Right atrium auricular region (tissue), 2 donors: Measurements from ENCODE around the gene HECA. TPM values are rescaled to one million over a fixed set of nuclear protein-coding genes. Genes with fewer than 3 reads are reported as not detected.

Experiments
- DNase-seq: peaks from one replicate; pipeline ENCODE4 v3.0.0-alpha.2; 2019; ENCODE audit warnings: low spot score
- H3K27ac ChIP-seq, 2 donors: fragments of 200-600 bp; sonication (generic); 1 replicate in 1 of 2; 2 replicates in 1 of 2; pipeline ENCODE4 v1.5.1; 2016 to 2019
- H3K27me3 ChIP-seq, 2 donors: fragments of 200-600 bp; sonication (generic); one replicate each; pipeline versions ENCODE4 v1.5.1 to v1.6.0; 2017 to 2019
- H3K36me3 ChIP-seq: fragments of 200-600 bp; sonication (generic); one replicate; pipeline ENCODE4 v1.5.1; 2016
- H3K4me1 ChIP-seq, 2 donors: fragments of 200-600 bp; sonication (generic); one replicate each; pipeline versions ENCODE4 v1.5.1 to v1.6.0; 2017 to 2019
- H3K4me3 ChIP-seq, 2 donors: fragments of 200-600 bp; sonication (generic); 1 replicate in 1 of 2; 2 replicates in 1 of 2; pipeline ENCODE4 v1.5.1; 2017 to 2019; ENCODE audit warnings: mild to moderate bottlenecking in 1 of 2, moderate library complexity in 1 of 2
- H3K9me3 ChIP-seq, 2 donors: fragments of 200-600 bp; sonication (generic); one replicate each; pipeline ENCODE4 v1.5.1; 2019
- total RNA-seq, 2 donors: library from RNA; depleted of rRNA; stranded (reverse); fragments of >200 nt; gene quantifications; one replicate each; pipeline ENCODE4 v1.1.0, GENCODE V29; 2016
- TF ChIP-seq, protein P1 (sequence below), 2 donors: fragments of 200-600 bp; sonication (generic); IDR thresholded peaks; one replicate each; pipeline ENCODE4 v1.5.1; 2019; ENCODE audit warnings: antibody characterized with exemption in 2 of 2

Gene HECA
- total RNA-seq, 2 donors from 2014 or later, result 43.4 to 51.1 TPM

DNA sequence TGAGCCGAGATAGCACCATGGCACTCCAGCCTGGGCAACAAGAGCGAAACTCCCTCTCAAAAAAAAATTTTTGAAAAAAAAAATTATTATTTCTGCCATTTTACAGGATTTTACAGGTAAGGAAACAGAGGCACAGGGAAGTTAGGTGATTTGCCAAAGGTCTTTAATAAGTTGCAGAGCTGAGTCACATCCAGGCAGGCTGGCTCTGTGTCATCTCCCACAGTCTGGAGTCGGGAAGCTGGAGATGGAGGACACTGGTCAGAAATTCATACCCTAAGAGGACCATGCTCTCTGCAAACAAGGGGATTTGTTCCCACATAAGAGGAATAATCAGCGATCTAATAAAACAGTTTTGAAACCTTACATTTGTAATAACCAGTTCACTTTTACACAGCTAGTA, 24.1 kb downstream of the HECA start:
- Histone ChIP-seq H3K27ac (no peak overlapping the region), H3K27me3 (no peaks in the 10 kb centered on the region), H3K4me3 (no peak overlapping the region), H3K36me3 (no peaks in the 10 kb centered on the region), H3K9me3 (no peaks in the 10 kb centered on the region), H3K4me1 (peaks cover 0 to 46% of the 10 kb centered on the region in 2 donors)
- TF ChIP-seq, protein P1, sequence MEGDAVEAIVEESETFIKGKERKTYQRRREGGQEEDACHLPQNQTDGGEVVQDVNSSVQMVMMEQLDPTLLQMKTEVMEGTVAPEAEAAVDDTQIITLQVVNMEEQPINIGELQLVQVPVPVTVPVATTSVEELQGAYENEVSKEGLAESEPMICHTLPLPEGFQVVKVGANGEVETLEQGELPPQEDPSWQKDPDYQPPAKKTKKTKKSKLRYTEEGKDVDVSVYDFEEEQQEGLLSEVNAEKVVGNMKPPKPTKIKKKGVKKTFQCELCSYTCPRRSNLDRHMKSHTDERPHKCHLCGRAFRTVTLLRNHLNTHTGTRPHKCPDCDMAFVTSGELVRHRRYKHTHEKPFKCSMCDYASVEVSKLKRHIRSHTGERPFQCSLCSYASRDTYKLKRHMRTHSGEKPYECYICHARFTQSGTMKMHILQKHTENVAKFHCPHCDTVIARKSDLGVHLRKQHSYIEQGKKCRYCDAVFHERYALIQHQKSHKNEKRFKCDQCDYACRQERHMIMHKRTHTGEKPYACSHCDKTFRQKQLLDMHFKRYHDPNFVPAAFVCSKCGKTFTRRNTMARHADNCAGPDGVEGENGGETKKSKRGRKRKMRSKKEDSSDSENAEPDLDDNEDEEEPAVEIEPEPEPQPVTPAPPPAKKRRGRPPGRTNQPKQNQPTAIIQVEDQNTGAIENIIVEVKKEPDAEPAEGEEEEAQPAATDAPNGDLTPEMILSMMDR (IDR thresholded peaks at IDR 0.05), result no peak
- no peak for DNase-seq

DNA sequence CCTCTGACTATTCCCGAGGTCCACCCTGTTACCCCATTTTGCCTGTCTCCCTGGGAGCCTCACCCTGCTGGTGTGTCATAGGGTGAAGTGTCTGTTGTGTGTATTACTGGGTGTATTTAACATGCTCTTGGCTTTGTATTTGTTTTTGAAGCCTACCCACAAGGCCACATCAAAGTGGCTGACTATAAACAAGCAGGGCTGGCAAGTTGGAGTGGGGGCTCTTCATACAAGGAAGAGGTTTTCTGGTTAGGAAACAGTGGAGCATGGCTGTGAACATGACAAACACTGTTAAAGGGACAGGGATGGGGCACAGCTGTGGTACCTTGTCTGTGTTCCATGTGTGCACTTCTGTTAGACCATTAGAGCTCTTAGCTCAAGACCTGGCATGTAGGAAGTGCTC, 26.3 kb downstream of the HECA start:
- TF ChIP-seq, protein P1 (IDR thresholded peaks at IDR 0.05), result no peak

DNA sequence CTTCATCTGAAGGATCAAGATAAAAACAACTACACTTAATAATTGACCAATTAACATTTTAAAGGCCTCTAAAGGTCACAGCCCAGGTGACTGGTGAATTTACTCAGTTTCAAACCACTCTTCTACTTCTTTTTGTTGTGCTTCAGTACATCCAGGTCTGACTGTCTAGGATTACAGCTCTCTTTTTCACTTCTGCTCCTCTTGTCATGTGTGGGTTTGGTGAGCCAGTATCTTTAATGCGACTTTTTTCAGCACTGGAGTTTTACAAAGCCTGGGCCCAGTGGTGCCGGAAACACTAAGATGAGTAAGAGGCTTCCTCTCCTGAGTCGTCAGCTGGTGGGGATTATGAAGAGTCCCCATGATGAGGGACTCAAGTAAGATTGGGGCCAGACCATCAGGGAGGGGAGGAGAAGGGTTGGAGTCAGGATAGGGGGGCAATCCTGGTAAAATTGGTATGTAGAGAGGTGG, 27.0 kb downstream of the HECA start:
- Histone ChIP-seq H3K9me3 (no peaks in the 10 kb centered on the region), H3K27me3 (no peaks in the 10 kb centered on the region), H3K4me1 (peaks cover 0 to 36% of the 10 kb centered on the region in 2 donors), H3K27ac (no peak overlapping the region), H3K4me3 (no peak overlapping the region), H3K36me3 (peaks cover 8% of the 10 kb centered on the region)
- TF ChIP-seq, protein P1 (IDR thresholded peaks at IDR 0.05), result no peak
- DNase-seq, result no peak

More for the DNA sequence above, 26.3 kb downstream of the HECA start:
- DNase-seq, result no peak
- Histone ChIP-seq H3K4me3 (no peak overlapping the region), H3K27ac (no peak overlapping the region), H3K4me1 (peaks cover 0 to 43% of the 10 kb centered on the region in 2 donors), H3K27me3 (no peaks in the 10 kb centered on the region), H3K36me3 (peaks cover 1% of the 10 kb centered on the region), H3K9me3 (no peaks in the 10 kb centered on the region)

DNA sequence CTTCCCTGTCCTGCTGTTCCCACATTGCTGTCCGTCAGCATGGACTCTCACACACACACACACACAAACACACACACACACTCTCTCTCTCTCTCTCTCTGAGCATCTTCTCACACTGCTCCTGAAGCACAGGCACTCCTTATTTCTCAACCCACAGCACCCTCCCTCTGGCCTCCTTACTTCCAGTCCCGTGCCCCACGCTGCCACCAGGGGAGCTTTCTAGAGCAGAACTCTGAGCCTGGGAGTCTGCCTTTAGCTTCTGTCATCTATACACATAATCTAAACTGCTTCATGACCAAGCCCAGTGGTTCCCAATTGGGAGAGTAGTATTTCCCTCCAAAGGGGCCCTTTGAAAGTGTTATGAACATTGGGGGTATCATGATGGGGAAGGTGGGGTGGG, 29.1 kb downstream of the HECA start:
- TF ChIP-seq, protein P1 (IDR thresholded peaks at IDR 0.05), result no peak
- H3K27ac ChIP-seq, result no peak overlapping the region
- DNase-seq, result no peak
- no peaks in the 10 kb centered on the region for H3K27me3 ChIP-seq
- no peak overlapping the region for H3K4me3 ChIP-seq
- peaks cover 22% of the 10 kb centered on the region for H3K36me3 ChIP-seq
- H3K4me1 ChIP-seq, result peaks cover 0 to 24% of the 10 kb centered on the region in 2 donors
- no peaks in the 10 kb centered on the region for H3K9me3 ChIP-seq

DNA sequence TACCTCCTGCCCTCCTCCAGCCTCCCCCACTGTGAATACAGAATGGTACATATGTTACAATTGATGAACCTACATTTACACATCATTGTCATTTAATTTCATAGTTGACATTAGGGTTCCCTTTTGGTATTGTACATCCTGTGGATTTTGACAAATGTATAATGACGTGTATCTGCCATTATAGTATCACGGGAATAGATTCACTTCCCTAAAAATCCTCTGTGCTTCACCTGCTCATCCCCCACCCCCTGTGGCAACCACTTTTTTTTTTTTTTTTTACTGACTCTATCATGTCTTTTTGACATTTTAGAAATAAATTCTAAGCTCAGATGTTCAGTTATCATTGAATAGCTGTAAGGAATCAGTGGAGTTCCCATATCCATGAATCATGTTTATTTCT, 30.4 kb downstream of the HECA start:
- no peak overlapping the region for H3K4me3 ChIP-seq
- peaks cover 0 to 23% of the 10 kb centered on the region in 2 donors for H3K4me1 ChIP-seq
- H3K9me3 ChIP-seq, result no peaks in the 10 kb centered on the region
- TF ChIP-seq, protein P1 (IDR thresholded peaks at IDR 0.05), result no peak
- H3K36me3 ChIP-seq, result peaks cover 22% of the 10 kb centered on the region
- no peaks in the 10 kb centered on the region for H3K27me3 ChIP-seq
- no peak overlapping the region for H3K27ac ChIP-seq
- DNase-seq, result no peak
